HG03558 (cell line): ENCODE results near the gene GAS2L1.

Experiments used
- ATAC-seq: cut with Tn5 transposase; IDR thresholded peaks from one replicate; pipeline ENCODE4 v1.9.1; 2021; ENCODE audit warnings: moderate number of reproducible peaks; ENCODE audit not compliant: unreplicated experiment; ENCODE audit errors: extremely low read depth

The GAS2L1 gene

GRCh38 chr22:29306175-29306834 lies at the start of gene GAS2L1:
TSS of gene GAS2L1 (plus strand) at chr22:29306650. CDS start at chr22:29308106, 1,456 bp downstream.
- no peak for ATAC-seq

GRCh38 chr22:29257751-29258181 lies 48.7 kb upstream of the GAS2L1 start:
- no peak for ATAC-seq

GRCh38 chr22:29258407-29259252 lies 47.8 kb upstream of the GAS2L1 start:
- ATAC-seq = no peak

GRCh38 chr22:29259253-29259899 lies 47.1 kb upstream of the GAS2L1 start:
- no peak for ATAC-seq

GRCh38 chr22:29260031-29260560 lies 46.4 kb upstream of the GAS2L1 start:
- no peak for ATAC-seq

GRCh38 chr22:29260601-29261315 lies 45.7 kb upstream of the GAS2L1 start:
- ATAC-seq = no peak

- no peak for ATAC-seq
These were observed 42.6 kb upstream of the GAS2L1 start for GRCh38 chr22:29263791-29264276.

- no peak for ATAC-seq
These were observed 41.1 kb upstream of the GAS2L1 start for GRCh38 chr22:29265305-29265704.

GRCh38 chr22:29265929-29266328 lies 40.5 kb upstream of the GAS2L1 start:
- ATAC-seq = no peak

- no peak for ATAC-seq
These were observed 39.6 kb upstream of the GAS2L1 start for GRCh38 chr22:29266564-29267461.

- peak; percentile 12 for ATAC-seq
These were observed 39.0 kb upstream of the GAS2L1 start for GRCh38 chr22:29267462-29267857.

- ATAC-seq = peak; percentile 40
These were observed 38.5 kb upstream of the GAS2L1 start, which contains the start of the genes EWSR1 and RHBDD3 for GRCh38 chr22:29267858-29268510. TSS of gene EWSR1 (plus strand) at chr22:29268268. CDS start at chr22:29268337, 69 bp downstream. TSS of gene RHBDD3 (minus strand) at chr22:29267981. CDS start at chr22:29265626, 2,355 bp downstream.

- peak; percentile 3 for ATAC-seq
These were observed 37.8 kb upstream of the GAS2L1 start for GRCh38 chr22:29268511-29269229.

- ATAC-seq = no peak
These were observed 37.2 kb upstream of the GAS2L1 start for GRCh38 chr22:29269230-29269604.

GRCh38 chr22:29269731-29270474 lies 36.5 kb upstream of the GAS2L1 start:
- no peak for ATAC-seq

- no peak for ATAC-seq
These were observed 35.8 kb upstream of the GAS2L1 start for GRCh38 chr22:29270475-29271271.
